Aorta (tissue), 5 donors: Measurements from ENCODE around the gene STRAP. TPM values are rescaled to one million over a fixed set of nuclear protein-coding genes. Genes with fewer than 3 reads are reported as not detected.

Experiments used
- ATAC-seq: fragments of 200-7000 bp; cut with Tn5 transposase; one replicate; pipeline ENCODE4 v1.9.1; 2022; ENCODE audit warnings: moderate library complexity; ENCODE audit not compliant: low FRiP score
- DNase-seq, 2 donors: peaks; one replicate each; pipeline ENCODE4 v3.0.0-alpha.2; 2020
- H3K27ac ChIP-seq, 2 donors: one replicate each; pipeline ENCODE4 v1.5.1; 2013; ENCODE audit warnings: low read length in 2 of 2, mild to moderate bottlenecking in 2 of 2, moderate library complexity in 2 of 2, control low read depth in 1 of 2, inconsistent platforms in 1 of 2, low read depth in 1 of 2
- H3K27me3 ChIP-seq, 2 donors: one replicate each; pipeline ENCODE4 v1.6.1; 2013; ENCODE audit warnings: control low read depth in 1 of 2, low read length in 1 of 2, mild to moderate bottlenecking in 1 of 2, moderate library complexity in 1 of 2; ENCODE audit not compliant: insufficient read depth in 2 of 2, control insufficient read depth in 1 of 2
- H3K36me3 ChIP-seq, 2 donors: one replicate each; pipeline ENCODE4 v1.6.1; 2013; ENCODE audit warnings: control low read depth in 1 of 2, low read length in 1 of 2, mild to moderate bottlenecking in 1 of 2; ENCODE audit not compliant: insufficient read depth in 2 of 2, control insufficient read depth in 1 of 2
- H3K4me1 ChIP-seq, 2 donors: one replicate each; pipeline ENCODE4 v1.6.1; 2013; ENCODE audit warnings: low read length in 2 of 2, control low read depth in 1 of 2, mild to moderate bottlenecking in 1 of 2, moderate library complexity in 1 of 2; ENCODE audit not compliant: insufficient read depth in 2 of 2, control insufficient read depth in 1 of 2
- H3K4me3 ChIP-seq, 2 donors: one replicate each; pipeline ENCODE4 v1.5.1; 2013; ENCODE audit warnings: low read length in 2 of 2, control low read depth in 1 of 2, mild to moderate bottlenecking in 1 of 2
- H3K9me3 ChIP-seq: one replicate; pipeline ENCODE4 v1.6.1; 2013; ENCODE audit warnings: mild to moderate bottlenecking, low read length; ENCODE audit not compliant: control insufficient read depth
- WGBS, 2 donors: extraction: QIAGEN DNeasy Blood & Tissue Kit; methylation state at CpG; one replicate each; pipeline ENCODE4 v1.1.7; 2013; 5-methylcytosine and 5-hydroxymethylcytosine counted together
- intact Hi-C, 2 donors: fragments of 100-400 bp; cut with DNase I; formaldehyde crosslinking; loops; one replicate each; pipeline versions ENCODE4 v1.14.2 to v1.15.0; 2022
- polyA plus RNA-seq, 2 donors: library from polyadenylated mRNA; stranded (reverse); fragments of 200-250 nt; gene quantifications; one replicate each; pipeline ENCODE4 v1.2.3, GENCODE V29; 2013
- total RNA-seq, 2 donors: library from RNA; stranded (reverse); fragmentation: NEBNext Ultra II Directional; extraction: Animal tissue kit (Norgen Biotek cat#: 25700); gene quantifications; one replicate each; pipeline ENCODE4 v1.2.1, GENCODE V29; 2021
- donor health status: healthy with polysubstance abuse.
- donor health status: Bipolar disorder and iron deficiency.
- donor health status: DM: no; HTN: no; CAD: no.
- donor health status: DM: no; HTN: no; CAD: no.
- donor health status: DM: yes; HTN: yes; CAD: no.

The STRAP gene
- total and polyA plus RNA-seq, 4 donors = 60.2 to 120 (median 73.6) TPM

- Histone ChIP-seq H3K36me3 (no peaks in the 10 kb centered on the region), H3K27ac (no peak overlapping the region), H3K4me3 (no peak overlapping the region), H3K4me1 (peaks cover 0 to 3% of the 10 kb centered on the region in 2 donors), H3K9me3 (no peaks in the 10 kb centered on the region), H3K27me3 (no peaks in the 10 kb centered on the region)
- WGBS, 2 donors = 66 to 71% methylated on average over 2 of the region's 2 CpGs
- intact Hi-C loops = no loop called here
- ATAC-seq = no peak
- DNase-seq = no peak
Observed at GRCh38 chr12:15919418-15919817, 37.2 kb downstream of the STRAP start.

- DNase-seq = no peak
- no peaks in the 10 kb centered on the region for H3K27me3 ChIP-seq
- no peaks in the 10 kb centered on the region for H3K36me3 ChIP-seq
- ATAC-seq = no peak
- intact Hi-C loops = no loop called here
- no peak overlapping the region for H3K27ac ChIP-seq
- 97 to 100% methylated on average over 1 of the region's 1 CpG for WGBS, 2 donors
- H3K9me3 ChIP-seq = no peaks in the 10 kb centered on the region
- no peak overlapping the region for H3K4me3 ChIP-seq
- peaks cover 0 to 2% of the 10 kb centered on the region in 2 donors for H3K4me1 ChIP-seq
Observed at GRCh38 chr12:15924956-15925355, 42.8 kb downstream of the STRAP start.

GRCh38 chr12:15928346-15928745, 46.2 kb downstream of the STRAP start:
- DNase-seq (no peak), ATAC-seq (no peak)
- no peaks in the 10 kb centered on the region for H3K9me3 ChIP-seq
- intact Hi-C loops = no loop called here
- H3K4me1 ChIP-seq = peaks cover 0 to 2% of the 10 kb centered on the region in 2 donors
- H3K27ac ChIP-seq = no peak overlapping the region
- 21 to 42% methylated on average over 2 of the region's 2 CpGs for WGBS, 2 donors
- no peaks in the 10 kb centered on the region for H3K36me3 ChIP-seq
- H3K4me3 ChIP-seq = no peak overlapping the region
- no peaks in the 10 kb centered on the region for H3K27me3 ChIP-seq

- H3K27ac ChIP-seq = no peak overlapping the region
- H3K4me1 ChIP-seq = peaks cover 0 to 2% of the 10 kb centered on the region in 2 donors
- H3K36me3 ChIP-seq = no peaks in the 10 kb centered on the region
- no peak for DNase-seq
- intact Hi-C loops = no loop called here
- H3K4me3 ChIP-seq = no peak overlapping the region
- no peak for ATAC-seq
- H3K27me3 ChIP-seq = no peaks in the 10 kb centered on the region
- H3K9me3 ChIP-seq = no peaks in the 10 kb centered on the region
- 49 to 59% methylated on average over 10 of the region's 10 CpGs for WGBS, 2 donors
Observed at GRCh38 chr12:15928870-15929571, 46.8 kb downstream of the STRAP start.

- ATAC-seq (no peak), DNase-seq (no peak)
- Histone ChIP-seq H3K4me3 (no peak overlapping the region), H3K27ac (no peak overlapping the region), H3K36me3 (no peaks in the 10 kb centered on the region), H3K4me1 (peaks cover 0 to 2% of the 10 kb centered on the region in 2 donors), H3K9me3 (peaks cover 2% of the 10 kb centered on the region), H3K27me3 (no peaks in the 10 kb centered on the region)
- intact Hi-C loops = no loop called here
- 50 to 53% methylated on average over 3 of the region's 3 CpGs for WGBS, 2 donors
Observed at GRCh38 chr12:15931590-15932053, 49.4 kb downstream of the STRAP start.

GRCh38 chr12:15932327-15932726, 50.1 kb downstream of the STRAP start:
- no peaks in the 10 kb centered on the region for H3K36me3 ChIP-seq
- DNase-seq (no peak), ATAC-seq (no peak)
- intact Hi-C loops = no loop called here
- no peaks in the 10 kb centered on the region for H3K27me3 ChIP-seq
- H3K4me1 ChIP-seq = peaks cover 0 to 2% of the 10 kb centered on the region in 2 donors
- no peak overlapping the region for H3K4me3 ChIP-seq
- H3K9me3 ChIP-seq = peaks cover 2% of the 10 kb centered on the region
- no peak overlapping the region for H3K27ac ChIP-seq
- WGBS, 2 donors = 100% methylated on average over 1 of the region's 1 CpG

GRCh38 chr12:15932971-15933370, 50.8 kb downstream of the STRAP start:
- Histone ChIP-seq H3K27ac (no peak overlapping the region), H3K4me3 (no peak overlapping the region), H3K4me1 (peaks cover 0 to 2% of the 10 kb centered on the region in 2 donors), H3K9me3 (peaks cover 2% of the 10 kb centered on the region), H3K27me3 (no peaks in the 10 kb centered on the region), H3K36me3 (no peaks in the 10 kb centered on the region)
- DNase-seq = no peak
- no peak for ATAC-seq
- 91 to 95% methylated on average over 3 of the region's 3 CpGs for WGBS, 2 donors
- intact Hi-C loops = no loop called here

GRCh38 chr12:15933751-15934150, 51.6 kb downstream of the STRAP start:
- DNase-seq (no peak), ATAC-seq (no peak)
- Histone ChIP-seq H3K4me1 (no peaks in the 10 kb centered on the region), H3K36me3 (no peaks in the 10 kb centered on the region), H3K9me3 (peaks cover 2% of the 10 kb centered on the region), H3K27me3 (no peaks in the 10 kb centered on the region), H3K4me3 (no peak overlapping the region), H3K27ac (no peak overlapping the region)
- WGBS, 2 donors = 95 to 96% methylated on average over 3 of the region's 3 CpGs
- intact Hi-C loops = no loop called here

- no peak for DNase-seq
- Histone ChIP-seq H3K4me1 (no peaks in the 10 kb centered on the region), H3K9me3 (peaks cover 3% of the 10 kb centered on the region), H3K36me3 (no peaks in the 10 kb centered on the region), H3K27ac (no peak overlapping the region), H3K27me3 (no peaks in the 10 kb centered on the region), H3K4me3 (no peak overlapping the region)
- 86% methylated on average over 3 of the region's 3 CpGs for WGBS, 2 donors
- no peak for ATAC-seq
- intact Hi-C loops = no loop called here
Observed at GRCh38 chr12:15936751-15937150, 54.6 kb downstream of the STRAP start.
